KOPT-K1 (cell line): ENCODE measurements around the gene MASTL.
"Not testable (repeated sequence)": the region's sequence is repeated elsewhere in the genome, so short reads cannot be mapped to it uniquely, and the experiment has no call there.

ENCODE experiments used
- H3K27ac ChIP-seq: fragments of 200-600 bp; sonication (generic); 2 replicates; pipeline ENCODE4 v1.5.1; 2016; ENCODE audit warnings: antibody characterized with exemption, mild to moderate bottlenecking, low read depth, low read length; ENCODE audit not compliant: poor library complexity, severe bottlenecking
- H3K36me3 ChIP-seq: fragments of 200-600 bp; sonication (generic); 2 replicates; pipeline ENCODE4 v1.5.1; 2017; ENCODE audit warnings: antibody characterized with exemption, mild to moderate bottlenecking, low read length, moderate library complexity; ENCODE audit not compliant: insufficient read depth
- H3K9me3 ChIP-seq: fragments of 200-600 bp; sonication (generic); 2 replicates; pipeline ENCODE4 v1.5.1; 2017; ENCODE audit warnings: antibody characterized with exemption, low read length, mild to moderate bottlenecking; ENCODE audit not compliant: insufficient read depth, poor library complexity, severe bottlenecking

MASTL gene

GRCh38 chr10:27155066-27155754 is at the start of gene MASTL:
TSS of gene MASTL (plus strand) at chr10:27155352. CDS start at chr10:27155427, 75 bp downstream.
- Histone ChIP-seq H3K27ac (peak within 1 kb of the TSS; percentile 93), H3K36me3 (peaks cover 47% of the 10 kb centered on the region), H3K9me3 (no peaks in the 10 kb centered on the region)

DNA sequence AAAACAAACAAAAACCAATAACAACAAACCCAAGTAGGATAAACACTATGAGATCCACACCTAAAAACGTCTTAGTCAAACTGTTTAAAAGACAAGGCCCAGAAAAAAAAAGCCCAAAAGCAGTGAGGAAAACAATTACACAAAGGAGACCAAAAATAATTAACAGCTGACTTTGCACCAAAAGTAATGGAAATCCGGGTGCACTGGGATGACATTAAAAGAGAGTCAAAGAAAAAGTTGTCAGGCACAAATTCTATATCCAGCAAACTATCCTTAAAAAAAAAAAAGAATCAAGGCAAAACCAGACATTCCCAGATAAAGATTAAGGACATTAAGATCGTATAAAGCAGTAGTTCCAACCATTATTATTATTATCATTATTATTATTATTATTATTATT is 47.0 kb upstream of the MASTL start:
- Histone ChIP-seq H3K9me3 (no peaks in the 10 kb centered on the region), H3K36me3 (peaks cover 69% of the 10 kb centered on the region), H3K27ac (no peak overlapping the region)

GRCh38 chr10:27134371-27134770 is 20.8 kb upstream of the MASTL start:
- H3K36me3 ChIP-seq = peaks cover 99% of the 10 kb centered on the region
- no peaks in the 10 kb centered on the region for H3K9me3 ChIP-seq
- no peak overlapping the region for H3K27ac ChIP-seq

- Histone ChIP-seq H3K36me3 (peaks cover 100% of the 10 kb centered on the region), H3K9me3 (no peaks in the 10 kb centered on the region), H3K27ac (no peak overlapping the region)
These were observed 16.9 kb upstream of the MASTL start for GRCh38 chr10:27138277-27138676.

DNA sequence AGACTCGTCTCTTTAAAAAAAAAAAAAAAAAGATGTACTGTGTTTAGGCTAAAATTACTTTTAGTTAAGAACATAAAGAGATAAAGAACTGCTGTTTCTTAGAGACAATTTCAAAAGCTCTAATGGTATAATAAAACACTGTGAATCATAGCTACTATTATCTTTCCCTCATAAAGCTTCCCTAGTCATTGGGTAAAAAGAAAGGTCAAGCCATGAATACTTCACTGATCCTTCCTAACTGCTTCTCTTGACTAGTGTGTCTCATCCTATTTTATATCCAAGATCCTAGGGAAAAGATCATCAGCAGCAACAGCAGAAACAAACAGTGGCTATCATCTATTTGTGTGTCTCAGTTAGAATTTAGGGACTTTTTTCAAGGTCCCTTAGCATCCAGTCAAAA is 11.5 kb upstream of the MASTL start:
- no peaks in the 10 kb centered on the region for H3K9me3 ChIP-seq
- no peak overlapping the region for H3K27ac ChIP-seq
- H3K36me3 ChIP-seq = peaks cover 99% of the 10 kb centered on the region

DNA sequence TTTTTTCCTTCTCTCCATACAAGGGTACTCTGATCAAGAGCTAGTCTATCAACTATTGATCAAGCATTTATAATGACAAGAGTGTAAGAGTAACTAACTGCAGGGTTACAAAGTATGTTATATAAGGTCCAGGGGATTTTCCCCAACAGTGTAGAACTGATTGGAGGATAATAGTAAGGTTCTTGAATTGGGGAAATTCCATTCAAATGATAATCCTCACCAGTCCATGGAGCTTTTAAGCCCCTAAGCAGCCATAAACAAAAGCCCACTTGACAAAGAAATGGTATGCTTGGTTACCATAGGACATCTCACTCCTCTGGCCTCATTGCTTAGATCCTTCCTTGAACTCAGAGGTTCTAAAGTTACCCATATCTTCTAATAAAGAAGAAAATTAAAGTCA is 9.2 kb upstream of the MASTL start:
- Histone ChIP-seq H3K9me3 (no peaks in the 10 kb centered on the region), H3K36me3 (peaks cover 95% of the 10 kb centered on the region), H3K27ac (no peak overlapping the region)

DNA sequence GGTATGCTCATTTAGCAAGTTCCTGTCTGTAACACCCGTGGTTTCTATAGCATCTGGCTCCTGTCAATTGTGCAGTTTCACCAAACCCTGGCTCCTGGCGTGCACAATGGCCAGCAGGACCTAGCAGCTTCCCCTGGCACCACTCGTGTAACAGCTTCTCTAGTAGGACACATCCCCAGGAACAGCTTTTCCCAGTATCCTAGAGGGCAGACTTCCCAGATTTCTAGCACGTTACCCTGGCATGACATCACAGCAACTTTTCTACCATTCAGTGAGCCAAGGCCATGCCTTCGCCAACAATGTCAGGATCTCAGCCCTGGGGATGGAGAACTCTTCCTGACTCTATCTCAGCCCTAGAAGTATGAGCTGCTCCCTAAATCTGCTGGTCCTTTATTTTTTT is 7.5 kb upstream of the MASTL start:
- Histone ChIP-seq H3K27ac (no peak overlapping the region), H3K36me3 (peaks cover 84% of the 10 kb centered on the region), H3K9me3 (no peaks in the 10 kb centered on the region)

DNA sequence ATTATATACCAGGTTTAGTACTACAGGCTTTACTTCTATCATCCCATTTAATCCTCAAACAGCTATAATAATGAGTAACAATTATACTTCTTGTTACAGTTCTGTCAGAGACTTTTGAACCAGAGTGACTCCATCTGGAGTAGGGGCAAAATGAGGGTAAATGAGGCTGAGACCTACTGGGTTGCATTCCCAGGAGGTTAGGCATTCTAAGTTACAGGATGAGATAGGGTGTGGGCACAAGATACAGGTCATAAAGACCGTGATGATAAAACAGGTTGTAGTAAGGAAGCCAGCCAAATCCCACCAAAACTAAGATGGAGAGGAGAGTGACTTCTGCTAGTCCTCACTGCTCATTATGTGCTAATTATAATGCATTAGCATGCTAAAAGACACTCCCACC is 4.9 kb upstream of the MASTL start:
- Histone ChIP-seq H3K9me3 (no peaks in the 10 kb centered on the region), H3K36me3 (peaks cover 58% of the 10 kb centered on the region), H3K27ac (no peak overlapping the region)

GRCh38 chr10:27152687-27153086 is 2.5 kb upstream of the MASTL start:
- peaks cover 43% of the 10 kb centered on the region for H3K36me3 ChIP-seq
- H3K9me3 ChIP-seq = no peaks in the 10 kb centered on the region
- peak overlapping the region; percentile 93 for H3K27ac ChIP-seq

- Histone ChIP-seq H3K27ac (peak overlapping the region; percentile 93), H3K9me3 (no peaks in the 10 kb centered on the region), H3K36me3 (peaks cover 44% of the 10 kb centered on the region)
These were observed 1.8 kb upstream of the MASTL start for GRCh38 chr10:27153329-27153728.

- Histone ChIP-seq H3K36me3 (peaks cover 44% of the 10 kb centered on the region), H3K27ac (peak overlapping the region; percentile 93), H3K9me3 (no peaks in the 10 kb centered on the region)
These were observed 1.3 kb upstream of the MASTL start for GRCh38 chr10:27153845-27154193.

DNA sequence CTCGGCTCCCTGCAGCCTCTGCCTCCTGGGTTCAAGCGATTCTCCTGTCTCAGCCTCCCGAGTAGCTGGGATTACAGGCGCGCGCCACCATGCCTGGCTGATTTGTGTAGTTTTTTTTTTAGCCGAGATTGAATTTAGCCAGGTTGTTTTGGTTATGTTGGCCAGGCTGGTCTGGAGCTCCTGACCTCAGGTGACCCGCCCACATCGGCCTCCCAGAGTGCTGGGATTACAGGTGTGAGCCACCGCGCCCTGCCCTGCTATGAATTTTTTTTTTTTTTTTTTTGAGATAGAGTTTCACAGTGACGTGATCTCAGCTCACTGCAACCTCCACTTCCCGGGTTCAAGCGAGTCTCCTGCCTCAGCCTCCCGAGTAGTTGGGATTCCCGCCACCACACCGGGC is 1.4 kb downstream of the MASTL start:
- not testable (repeated sequence) for H3K9me3 ChIP-seq
- Histone ChIP-seq H3K27ac (peak overlapping the region; percentile 93), H3K36me3 (peaks cover 48% of the 10 kb centered on the region)

DNA sequence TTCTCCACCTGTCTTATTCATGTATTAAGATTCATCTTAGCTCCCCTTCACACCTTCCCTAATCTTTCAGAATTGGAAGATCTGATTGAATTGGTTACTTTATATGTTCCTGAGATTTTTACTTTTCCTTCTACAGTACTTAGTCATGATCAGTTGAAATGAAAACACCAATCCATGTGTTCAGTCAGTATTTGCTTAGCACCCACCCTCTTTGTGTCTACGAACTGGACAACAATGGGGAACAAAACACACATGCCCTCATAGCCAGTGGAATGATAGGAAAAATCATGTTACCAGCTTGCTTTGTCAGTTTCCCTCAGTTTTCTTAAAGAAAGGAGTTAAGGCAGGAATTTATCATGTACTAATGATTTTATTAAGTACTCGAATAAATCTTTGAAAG is 2.0 kb downstream of the MASTL start:
- Histone ChIP-seq H3K27ac (no peak overlapping the region), H3K36me3 (peaks cover 54% of the 10 kb centered on the region), H3K9me3 (no peaks in the 10 kb centered on the region)

- Histone ChIP-seq H3K36me3 (peaks cover 67% of the 10 kb centered on the region), H3K27ac (no peak overlapping the region), H3K9me3 (no peaks in the 10 kb centered on the region)
These were observed 3.3 kb downstream of the MASTL start for GRCh38 chr10:27158421-27158820.

- no peak overlapping the region for H3K27ac ChIP-seq
- peaks cover 100% of the 10 kb centered on the region for H3K36me3 ChIP-seq
- H3K9me3 ChIP-seq = no peaks in the 10 kb centered on the region
These were observed 14.7 kb downstream of the MASTL start for GRCh38 chr10:27169849-27170248.

- peaks cover 64% of the 10 kb centered on the region for H3K36me3 ChIP-seq
- H3K27ac ChIP-seq = no peak overlapping the region
- H3K9me3 ChIP-seq = no peaks in the 10 kb centered on the region
These were observed 33.1 kb downstream of the MASTL start for GRCh38 chr10:27188259-27188658.
